ENCODE data around the gene KCNH1. TPM values are rescaled to one million over a fixed set of nuclear protein-coding genes. Genes with fewer than 3 reads are reported as not detected.

The KCNH1 gene
- total RNA-seq, 1 donor from 2014 or later, result not detected

- no peaks in the 10 kb centered on the region for H3K4me1 Mint-ChIP-seq
- H3K27me3 Mint-ChIP-seq, result peaks cover 3% of the 10 kb centered on the region
- TF ChIP-seq CTCF (IDR thresholded peaks at IDR 0.05), result no peak
- POLR2A ChIA-PET, result no interaction called here
- H3K36me3 Mint-ChIP-seq (ENCODE audit: low read depth), result no peaks in the 10 kb centered on the region
- no peaks in the 10 kb centered on the region for H3K9me3 Mint-ChIP-seq
- no peak for ATAC-seq (ENCODE audit: low read depth)
- intact Hi-C loops (cut with micrococcal nuclease), result no loop called here
- DNase-seq, result no peak
- CTCF ChIA-PET, result no interaction called here
- H3K27ac Mint-ChIP-seq, result no peak overlapping the region
- no peak overlapping the region for H3K4me3 Mint-ChIP-seq
Observed at GRCh38 chr1:210738256-210738655, 395.7 kb downstream of the KCNH1 start.

- Mint-ChIP-seq H3K27ac (no peak overlapping the region), H3K27me3 (peaks cover 3% of the 10 kb centered on the region), H3K4me1 (no peaks in the 10 kb centered on the region), H3K36me3 (ENCODE audit: low read depth) (no peaks in the 10 kb centered on the region), H3K4me3 (no peak overlapping the region), H3K9me3 (no peaks in the 10 kb centered on the region)
- intact Hi-C loops (cut with micrococcal nuclease), result no loop called here
- TF ChIP-seq CTCF (IDR thresholded peaks at IDR 0.05), result no peak
- ATAC-seq (ENCODE audit: low read depth) (no peak), DNase-seq (no peak)
- ChIA-PET POLR2A (no interaction called here), CTCF (no interaction called here)
Observed at GRCh38 chr1:210736713-210737112, 397.2 kb downstream of the KCNH1 start.

- H3K4me1 Mint-ChIP-seq, result no peaks in the 10 kb centered on the region
- CTCF ChIA-PET, result no interaction called here
- H3K27me3 Mint-ChIP-seq, result peaks cover 2% of the 10 kb centered on the region
Observed at GRCh38 chr1:210731597-210731996, 402.4 kb downstream of the KCNH1 start.

GRCh38 chr1:210731193-210731592 lies 402.8 kb downstream of the KCNH1 start:
- Mint-ChIP-seq H3K27ac (no peak overlapping the region), H3K4me3 (no peak overlapping the region), H3K36me3 (ENCODE audit: low read depth) (no peaks in the 10 kb centered on the region), H3K9me3 (no peaks in the 10 kb centered on the region), H3K4me1 (no peaks in the 10 kb centered on the region), H3K27me3 (no peaks in the 10 kb centered on the region)
- ChIA-PET CTCF (no interaction called here), POLR2A (no interaction called here)
- TF ChIP-seq CTCF (IDR thresholded peaks at IDR 0.05), result no peak
- ATAC-seq (ENCODE audit: low read depth) (no peak), DNase-seq (no peak)
- intact Hi-C loops (cut with micrococcal nuclease), result no loop called here

More at GRCh38 chr1:210731597-210731996, 402.4 kb downstream of the KCNH1 start:
- no peak for DNase-seq
- ATAC-seq (ENCODE audit: low read depth), result no peak
- no peak overlapping the region for H3K27ac Mint-ChIP-seq
- POLR2A ChIA-PET, result no interaction called here
- no peak overlapping the region for H3K4me3 Mint-ChIP-seq
- H3K36me3 Mint-ChIP-seq (ENCODE audit: low read depth), result no peaks in the 10 kb centered on the region
- no peak for TF ChIP-seq CTCF (IDR thresholded peaks at IDR 0.05)
- no peaks in the 10 kb centered on the region for H3K9me3 Mint-ChIP-seq
- intact Hi-C loops (cut with micrococcal nuclease), result no loop called here

- H3K9me3 Mint-ChIP-seq, result no peaks in the 10 kb centered on the region
- no peaks in the 10 kb centered on the region for H3K4me1 Mint-ChIP-seq
- H3K27me3 Mint-ChIP-seq, result peaks cover 6% of the 10 kb centered on the region
- DNase-seq (no peak), ATAC-seq (ENCODE audit: low read depth) (no peak)
- TF ChIP-seq CTCF (IDR thresholded peaks at IDR 0.05), result no peak
- CTCF ChIA-PET, result no interaction called here
- no peak overlapping the region for H3K4me3 Mint-ChIP-seq
- H3K36me3 Mint-ChIP-seq (ENCODE audit: low read depth), result no peaks in the 10 kb centered on the region
- POLR2A ChIA-PET, result no interaction called here
- no peak overlapping the region for H3K27ac Mint-ChIP-seq
- intact Hi-C loops (cut with micrococcal nuclease), result no loop called here
Observed at GRCh38 chr1:210730023-210730422, 403.9 kb downstream of the KCNH1 start.

Data from activated B cell treated with CpG ODN at 0.5 μM for 24 hours (primary cell).